ENCODE measurements around the gene MOB3A. TPM values are rescaled to one million over a fixed set of nuclear protein-coding genes. Genes with fewer than 3 reads are reported as not detected.

The MOB3A gene
- total and polyA plus RNA-seq, 2 of the 13 experiments (the other 11 are each of a cell fraction or from before 2014, with no cell fraction given), result 3.5 to 17.8 TPM

- no peak for DNase-seq (ENCODE audit: low spot score)
- peaks cover 11% of the 10 kb centered on the region for H3K79me2 ChIP-seq (ENCODE audit: insufficient read depth, low read length)
- H3K4me2 ChIP-seq (ENCODE audit: low read depth, low read length), result no peak overlapping the region
- 97% methylated on average over 6 of the region's 16 CpGs for WGBS (ENCODE audit: low lambda C conversion rate)
- no peak overlapping the region for H2AFZ ChIP-seq (ENCODE audit: low read length)
- H3K27me3 ChIP-seq (ENCODE audit: control insufficient read depth in 1 of 2, insufficient read depth in 2 of 2, low read length in 2 of 2), result no peaks in the 10 kb centered on the region
- H3K27ac ChIP-seq (ENCODE audit: extremely low read length, insufficient read depth, low read length), result no peak overlapping the region
- FAIRE-seq, result no peak
- ChIA-PET CTCF (ENCODE audit: low intra/inter-chr PET ratio, low total read pairs) (no interaction called here), POLR2A (interaction anchor here (1.1 kb wide), 1 partner anchor 39 kb away, joined by 3 read pairs; no protein-coding TSS in a partner anchor)
- H3K36me3 ChIP-seq (replicated peaks in 1 of 2; ENCODE audit: control insufficient read depth in 1 of 2, insufficient read depth in 2 of 2, low read length in 2 of 2), result peaks cover 16 to 27% of the 10 kb centered on the region in 2 experiments
- TF ChIP-seq RBM22 (optimal IDR thresholded peaks at IDR 0.05; ENCODE audit: low read length) (peak; percentile 39), AGO2 (optimal IDR thresholded peaks at IDR 0.05; ENCODE audit: low read depth, low read length) (peak; percentile 50), SAP130 (CRISPR knock-in tag; IDR thresholded peaks at IDR 0.05; ENCODE audit: low read depth) (no peak)
- intact Hi-C loops (cut with micrococcal nuclease; ENCODE audit: unreplicated experiment) (no loop called here), in situ Hi-C loops (cut with HindIII; ENCODE audit: extremely low pct_ligation_motif_present, low pct_unique_long_range_greater_than_20kb) (no loop called here)
- no peaks in the 10 kb centered on the region for H3K9me3 ChIP-seq (ENCODE audit: low read length)
- no peak for ATAC-seq
- H3K4me3 ChIP-seq (replicated peaks in 1 of 3; ENCODE audit: insufficient read depth in 1 of 3, low read depth in 2 of 3, low read length in 3 of 3), result no peak overlapping the region
- H3K9ac ChIP-seq (ENCODE audit: insufficient read depth, low read depth, low read length), result no peak overlapping the region
- H4K20me1 ChIP-seq (ENCODE audit: insufficient read depth, low read length), result peaks cover 8% of the 10 kb centered on the region; the same call in 1 of the 2 replicates
- peaks cover 37% of the 10 kb centered on the region for H3K4me1 ChIP-seq (ENCODE audit: insufficient read depth, low read length)
- no TSS peak for BruUV-seq (replicated peaks)
Observed at GRCh38 chr19:2099054-2099501, 3.0 kb upstream of the MOB3A start.

- no peak for DNase-seq (ENCODE audit: low spot score)
- Histone ChIP-seq H3K9ac (ENCODE audit: insufficient read depth, low read depth, low read length) (0 out of 2 replicates have a peak overlapping the region, but pooled peaks have one; percentile 8), H3K27me3 (ENCODE audit: control insufficient read depth in 1 of 2, insufficient read depth in 2 of 2, low read length in 2 of 2) (no peaks in the 10 kb centered on the region), H3K4me2 (ENCODE audit: low read depth, low read length) (peak overlapping the region; percentile 99; the same call in 1 of the 2 replicates), H3K9me3 (ENCODE audit: low read length) (no peaks in the 10 kb centered on the region), H4K20me1 (ENCODE audit: insufficient read depth, low read length) (no peaks in the 10 kb centered on the region; the same call in 1 of the 2 replicates), H3K79me2 (ENCODE audit: insufficient read depth, low read length) (peaks cover 7% of the 10 kb centered on the region), H3K4me3 (replicated peaks in 1 of 3; ENCODE audit: insufficient read depth in 1 of 3, low read depth in 2 of 3, low read length in 3 of 3) (peak overlapping the region in 1 of 3 experiments; percentile 86; a peak in 1 of 6 replicates), H3K36me3 (replicated peaks in 1 of 2; ENCODE audit: control insufficient read depth in 1 of 2, insufficient read depth in 2 of 2, low read length in 2 of 2) (peaks cover 15 to 27% of the 10 kb centered on the region in 2 experiments), H2AFZ (ENCODE audit: low read length) (no peak overlapping the region), H3K27ac (ENCODE audit: extremely low read length, insufficient read depth, low read length) (no peak overlapping the region), H3K4me1 (ENCODE audit: insufficient read depth, low read length) (peaks cover 27% of the 10 kb centered on the region)
- in situ Hi-C loops (cut with HindIII; ENCODE audit: extremely low pct_ligation_motif_present, low pct_unique_long_range_greater_than_20kb) (no loop called here), intact Hi-C loops (cut with micrococcal nuclease; ENCODE audit: unreplicated experiment) (no loop called here)
- CTCF ChIA-PET (ENCODE audit: low intra/inter-chr PET ratio, low total read pairs), result no interaction called here
- POLR2A ChIA-PET, result interaction anchor here (0.6 kb wide), 2 partner anchors 82 to 133 kb away, joined by 3 read pairs; no protein-coding TSS in a partner anchor
- BruUV-seq (replicated peaks), result no TSS peak
- peak; percentile 5 for ATAC-seq
- TF ChIP-seq MTA1 (CRISPR knock-in tag; IDR thresholded peaks at IDR 0.05; ENCODE audit: borderline replicate concordance), result 0 out of 2 replicates have a peak, but pooled peaks have one; percentile 18
- no peak for TF ChIP-seq ZNF703 (CRISPR knock-in tag; IDR thresholded peaks at IDR 0.05; ENCODE audit: borderline replicate concordance)
- TF ChIP-seq AGO2 (optimal IDR thresholded peaks at IDR 0.05; ENCODE audit: low read depth, low read length), result peak; percentile 81
- no peak for FAIRE-seq
- 40% methylated on average over 2 of the region's 23 CpGs for WGBS (ENCODE audit: low lambda C conversion rate)
Observed at GRCh38 chr19:2097886-2098327, 1.8 kb upstream of the MOB3A start.

Data from HepG2 (cell line).